ENCODE measurements around the gene TNS4. TPM values are rescaled to one million over a fixed set of nuclear protein-coding genes. Genes with fewer than 3 reads are reported as not detected.

The TNS4 gene
- polyA plus RNA-seq, 1 donor from 2014 or later = not detected

- Mint-ChIP-seq H3K27me3 (peaks cover 2% of the 10 kb centered on the region), H3K4me3 (no peak overlapping the region), H3K27ac (peak overlapping the region in 1 of 3 donors; percentile 89), H3K9me3 (peaks cover 0 to 10% (median 2%) of the 10 kb centered on the region in 3 donors), H3K36me3 (no peaks in the 10 kb centered on the region), H3K4me1 (peaks cover 23 to 45% (median 39%) of the 10 kb centered on the region in 3 donors)
Observed at GRCh38 chr17:40529991-40530390, 28.6 kb upstream of the TNS4 start.

- H3K4me3 Mint-ChIP-seq = no peak overlapping the region
- H3K27me3 Mint-ChIP-seq = peaks cover 2% of the 10 kb centered on the region
- peaks cover 21 to 38% (median 31%) of the 10 kb centered on the region in 3 donors for H3K4me1 Mint-ChIP-seq
- peaks cover 0 to 19% (median 2%) of the 10 kb centered on the region in 3 donors for H3K9me3 Mint-ChIP-seq
- no peak overlapping the region for H3K27ac Mint-ChIP-seq
- H3K36me3 Mint-ChIP-seq = peaks cover 9% of the 10 kb centered on the region
Observed at GRCh38 chr17:40528692-40529417, 27.4 kb upstream of the TNS4 start.

GRCh38 chr17:40526668-40527067 is 25.2 kb upstream of the TNS4 start:
- Mint-ChIP-seq H3K36me3 (peaks cover 9% of the 10 kb centered on the region), H3K9me3 (peaks cover 0 to 22% (median 2%) of the 10 kb centered on the region in 3 donors), H3K4me1 (peaks cover 5 to 16% (median 11%) of the 10 kb centered on the region in 3 donors), H3K27ac (no peak overlapping the region), H3K27me3 (no peaks in the 10 kb centered on the region), H3K4me3 (peak overlapping the region in 1 of 4 donors; percentile 12)

- Mint-ChIP-seq H3K36me3 (peaks cover 9% of the 10 kb centered on the region), H3K4me1 (peaks cover 0 to 4% (median 4%) of the 10 kb centered on the region in 3 donors), H3K27ac (peak overlapping the region in 1 of 3 donors; percentile 29)
Observed at GRCh38 chr17:40525294-40525693, 23.9 kb upstream of the TNS4 start.

GRCh38 chr17:40524243-40524965 is 23.0 kb upstream of the TNS4 start:
- Mint-ChIP-seq H3K9me3 (peaks cover 0 to 22% (median 2%) of the 10 kb centered on the region in 3 donors), H3K36me3 (peaks cover 9% of the 10 kb centered on the region), H3K27ac (no peak overlapping the region), H3K4me3 (no peak overlapping the region), H3K27me3 (no peaks in the 10 kb centered on the region), H3K4me1 (peaks cover 0 to 4% (median 2%) of the 10 kb centered on the region in 3 donors)

More at GRCh38 chr17:40525294-40525693, 23.9 kb upstream of the TNS4 start:
- Mint-ChIP-seq H3K4me3 (no peak overlapping the region), H3K27me3 (no peaks in the 10 kb centered on the region), H3K9me3 (peaks cover 0 to 22% (median 2%) of the 10 kb centered on the region in 3 donors)

GRCh38 chr17:40522961-40523310 is 21.5 kb upstream of the TNS4 start:
- Mint-ChIP-seq H3K27ac (no peak overlapping the region), H3K4me3 (no peak overlapping the region), H3K27me3 (no peaks in the 10 kb centered on the region), H3K4me1 (peaks cover 5 to 10% (median 5%) of the 10 kb centered on the region in 3 donors), H3K9me3 (peaks cover 0 to 22% (median 2%) of the 10 kb centered on the region in 3 donors), H3K36me3 (peaks cover 9% of the 10 kb centered on the region)

- Mint-ChIP-seq H3K27me3 (no peaks in the 10 kb centered on the region), H3K4me1 (peaks cover 6 to 12% (median 7%) of the 10 kb centered on the region in 3 donors), H3K9me3 (peaks cover 0 to 22% (median 2%) of the 10 kb centered on the region in 3 donors), H3K27ac (no peak overlapping the region), H3K4me3 (no peak overlapping the region), H3K36me3 (peaks cover 9% of the 10 kb centered on the region)
Observed at GRCh38 chr17:40522250-40522960, 21.0 kb upstream of the TNS4 start.

- H3K36me3 Mint-ChIP-seq = peaks cover 9% of the 10 kb centered on the region
- no peak overlapping the region for H3K27ac Mint-ChIP-seq
- H3K4me1 Mint-ChIP-seq = peaks cover 18 to 26% (median 19%) of the 10 kb centered on the region in 3 donors
- no peaks in the 10 kb centered on the region for H3K27me3 Mint-ChIP-seq
- H3K9me3 Mint-ChIP-seq = peaks cover 0 to 22% (median 2%) of the 10 kb centered on the region in 3 donors
- no peak overlapping the region for H3K4me3 Mint-ChIP-seq
Observed at GRCh38 chr17:40520991-40521453, 19.6 kb upstream of the TNS4 start.

GRCh38 chr17:40519089-40519775 is 17.8 kb upstream of the TNS4 start:
- peaks cover 0 to 6% (median 0%) of the 10 kb centered on the region in 3 donors for H3K9me3 Mint-ChIP-seq
- no peak overlapping the region for H3K27ac Mint-ChIP-seq
- H3K4me3 Mint-ChIP-seq = no peak overlapping the region
- peaks cover 32 to 41% (median 33%) of the 10 kb centered on the region in 3 donors for H3K4me1 Mint-ChIP-seq
- H3K36me3 Mint-ChIP-seq = peaks cover 3% of the 10 kb centered on the region
- peaks cover 4% of the 10 kb centered on the region for H3K27me3 Mint-ChIP-seq

- Mint-ChIP-seq H3K27ac (peak overlapping the region in 1 of 3 donors; percentile 44), H3K4me1 (peaks cover 34 to 42% (median 38%) of the 10 kb centered on the region in 3 donors), H3K27me3 (peaks cover 4% of the 10 kb centered on the region), H3K4me3 (peak overlapping the region in 1 of 4 donors; percentile 78), H3K9me3 (peaks cover 0 to 3% (median 0%) of the 10 kb centered on the region in 3 donors), H3K36me3 (peaks cover 2% of the 10 kb centered on the region)
Observed at GRCh38 chr17:40518401-40519088, 17.1 kb upstream of the TNS4 start.

GRCh38 chr17:40517981-40518380 is 16.6 kb upstream of the TNS4 start:
- Mint-ChIP-seq H3K27ac (peak overlapping the region in 1 of 3 donors; percentile 44), H3K4me1 (peaks cover 34 to 42% (median 38%) of the 10 kb centered on the region in 3 donors), H3K9me3 (no peaks in the 10 kb centered on the region), H3K4me3 (peak overlapping the region in 1 of 4 donors; percentile 78), H3K36me3 (peaks cover 2% of the 10 kb centered on the region), H3K27me3 (peaks cover 4% of the 10 kb centered on the region)

GRCh38 chr17:40517286-40517662 is 15.9 kb upstream of the TNS4 start:
- peaks cover 4% of the 10 kb centered on the region for H3K27me3 Mint-ChIP-seq
- peaks cover 2% of the 10 kb centered on the region for H3K36me3 Mint-ChIP-seq
- H3K4me1 Mint-ChIP-seq = peaks cover 34 to 42% (median 38%) of the 10 kb centered on the region in 3 donors
- H3K4me3 Mint-ChIP-seq = peak overlapping the region; percentile 52 to 90 (median 77)
- H3K27ac Mint-ChIP-seq = peak overlapping the region; percentile 24 to 75 (median 39)
- no peaks in the 10 kb centered on the region for H3K9me3 Mint-ChIP-seq

- peaks cover 4% of the 10 kb centered on the region for H3K27me3 Mint-ChIP-seq
- peak overlapping the region; percentile 24 to 75 (median 39) for H3K27ac Mint-ChIP-seq
- no peaks in the 10 kb centered on the region for H3K9me3 Mint-ChIP-seq
Observed at GRCh38 chr17:40516581-40517285, 15.3 kb upstream of the TNS4 start.

More at GRCh38 chr17:40516581-40517285, 15.3 kb upstream of the TNS4 start:
- H3K4me3 Mint-ChIP-seq = peak overlapping the region; percentile 52 to 90 (median 77)
- H3K36me3 Mint-ChIP-seq = peaks cover 2% of the 10 kb centered on the region
- peaks cover 34 to 41% (median 38%) of the 10 kb centered on the region in 3 donors for H3K4me1 Mint-ChIP-seq
